GM18870 (cell line): ENCODE results near the gene CPLX4.
"Not testable (repeated sequence)": the region's sequence is repeated elsewhere in the genome, so short reads cannot be mapped to it uniquely, and the experiment has no call there.

Source experiments
- ATAC-seq: cut with Tn5 transposase; IDR thresholded peaks from one replicate; pipeline ENCODE4 v1.9.1; 2021; ENCODE audit warnings: moderate library complexity; ENCODE audit not compliant: unreplicated experiment

The CPLX4 gene

GRCh38 chr18:59271606-59272220, 46.7 kb downstream of the CPLX4 start:
- no peak for ATAC-seq

GRCh38 chr18:59270689-59271257, 47.7 kb downstream of the CPLX4 start:
- no peak for ATAC-seq

GRCh38 chr18:59269563-59270119, 48.8 kb downstream of the CPLX4 start:
- ATAC-seq: no peak

DNA sequence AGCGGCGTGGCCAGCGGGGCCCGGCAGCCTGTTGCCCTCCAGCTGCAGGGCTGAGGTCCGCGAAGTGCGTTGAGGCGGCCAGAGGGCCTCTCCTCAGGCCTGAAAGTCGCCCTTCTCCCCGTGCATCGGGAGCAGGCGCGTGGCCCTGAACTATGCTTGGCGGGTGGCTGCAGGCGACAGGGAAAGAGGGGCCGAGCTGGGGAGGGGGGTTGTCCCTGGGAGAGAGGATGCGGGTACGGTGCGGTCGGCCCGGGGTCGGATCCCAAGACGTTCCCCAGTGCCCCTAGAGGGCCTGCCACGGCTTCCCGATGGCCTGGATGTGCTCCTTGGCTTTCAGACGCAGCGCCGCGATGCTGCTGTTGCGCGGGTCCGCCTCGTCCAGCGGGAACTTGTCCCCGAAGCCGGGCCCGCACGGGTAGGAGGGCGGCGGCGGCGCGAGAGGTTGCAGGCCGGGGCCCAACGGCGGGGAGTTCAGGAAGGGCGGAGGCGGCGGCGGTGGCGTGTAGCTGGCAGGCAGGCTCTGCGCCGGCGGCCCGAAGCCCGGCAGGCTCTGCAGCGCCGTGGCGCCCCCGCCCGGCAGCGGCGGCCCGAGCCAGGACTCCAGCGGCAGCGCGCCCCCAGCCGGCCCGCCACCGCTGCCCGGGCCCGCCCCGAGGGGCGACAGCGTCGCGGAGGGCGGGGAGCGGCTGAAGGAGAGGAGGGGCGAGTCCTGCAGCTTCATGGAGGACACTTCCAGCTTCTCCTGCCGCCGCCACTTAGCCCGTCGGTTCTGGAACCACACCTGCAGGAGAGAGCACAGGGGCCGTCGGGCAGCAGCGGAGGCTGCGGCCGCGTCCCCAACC, 49.5 kb downstream of the CPLX4 start:
- no peak for ATAC-seq

- ATAC-seq: no peak
Observed at GRCh38 chr18:59268127-59268720, 50.2 kb downstream of the CPLX4 start.

GRCh38 chr18:59267503-59268126, 50.8 kb downstream of the CPLX4 start:
- ATAC-seq: no peak

GRCh38 chr18:59266886-59267502, 51.5 kb downstream of the CPLX4 start:
- ATAC-seq: no peak

DNA sequence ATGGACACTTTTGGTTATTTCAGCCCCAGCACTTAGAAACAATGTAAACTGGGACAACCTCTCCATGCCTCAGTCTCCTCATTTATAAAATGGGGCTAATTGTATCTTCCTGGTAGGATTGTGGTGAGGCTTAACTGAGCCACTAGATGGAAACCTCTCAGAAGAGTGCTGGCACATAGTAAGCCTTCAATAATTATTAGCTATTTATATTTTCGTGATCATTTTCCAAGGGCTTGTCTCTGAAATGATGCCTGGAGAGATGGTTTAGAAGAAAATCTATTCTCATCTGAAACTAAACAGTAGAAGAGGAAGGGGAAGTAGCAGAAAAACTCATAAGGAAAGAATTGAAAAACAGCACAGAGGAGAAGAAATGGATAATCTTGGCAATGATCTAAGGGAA, 52.0 kb downstream of the CPLX4 start:
- ATAC-seq: no peak

- ATAC-seq: no peak
Observed at GRCh38 chr18:59265974-59266369, 52.5 kb downstream of the CPLX4 start.

- no peak for ATAC-seq
Observed at GRCh38 chr18:59265246-59265973, 53.0 kb downstream of the CPLX4 start.

DNA sequence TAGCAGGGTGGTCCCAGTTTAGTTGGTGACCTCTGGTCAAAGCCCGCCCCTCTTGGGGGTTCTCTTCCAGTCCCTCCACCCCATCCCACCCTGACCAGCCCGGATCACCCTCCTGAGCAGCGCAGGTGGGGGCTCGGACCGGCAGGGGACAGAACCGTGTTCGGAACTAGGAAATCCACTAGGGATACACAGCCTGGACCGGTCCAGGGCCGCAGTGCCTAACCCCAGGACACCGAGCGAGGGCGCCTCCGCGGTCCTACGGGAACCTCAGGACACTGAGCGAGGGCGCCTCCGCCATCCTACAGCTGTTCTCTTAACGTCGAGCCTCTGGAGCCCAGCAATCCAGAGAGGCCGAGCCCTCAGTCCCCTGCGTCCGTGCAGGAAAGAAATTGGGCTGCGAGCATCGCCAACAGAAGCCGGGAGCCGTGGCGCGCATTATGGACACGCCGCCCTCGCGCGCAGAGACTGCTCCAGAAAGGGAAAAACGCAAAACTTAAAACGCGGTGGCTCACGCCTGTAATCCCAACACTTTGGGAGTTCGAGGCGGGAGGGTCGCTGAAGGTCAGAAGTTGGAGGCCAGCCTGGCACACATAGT, 53.7 kb downstream of the CPLX4 start:
- no peak for ATAC-seq

GRCh38 chr18:59264121-59264571, 54.3 kb downstream of the CPLX4 start:
- ATAC-seq: no peak

DNA sequence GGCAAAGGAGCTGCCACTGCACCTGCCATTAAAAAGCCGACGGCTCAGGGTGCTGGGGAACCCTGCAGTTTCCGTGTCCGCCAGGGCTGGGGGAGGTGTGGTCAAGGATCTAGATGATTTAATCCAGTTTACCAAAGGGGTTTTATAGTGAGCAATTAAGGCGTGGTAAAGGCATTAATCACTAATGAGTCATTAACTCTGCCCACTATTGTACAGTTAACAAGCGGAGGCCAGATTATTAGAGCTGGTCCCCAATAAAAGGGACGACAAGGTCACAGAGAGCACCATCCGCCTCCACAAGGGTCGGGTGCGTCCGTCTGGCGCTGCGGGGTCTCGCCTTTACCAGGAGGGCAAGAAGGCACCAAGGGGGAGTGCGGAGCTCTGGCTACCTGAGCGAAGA, 54.8 kb downstream of the CPLX4 start:
- no peak for ATAC-seq

- ATAC-seq: not testable (repeated sequence)
Observed at GRCh38 chr18:59262243-59262642, 56.2 kb downstream of the CPLX4 start.

DNA sequence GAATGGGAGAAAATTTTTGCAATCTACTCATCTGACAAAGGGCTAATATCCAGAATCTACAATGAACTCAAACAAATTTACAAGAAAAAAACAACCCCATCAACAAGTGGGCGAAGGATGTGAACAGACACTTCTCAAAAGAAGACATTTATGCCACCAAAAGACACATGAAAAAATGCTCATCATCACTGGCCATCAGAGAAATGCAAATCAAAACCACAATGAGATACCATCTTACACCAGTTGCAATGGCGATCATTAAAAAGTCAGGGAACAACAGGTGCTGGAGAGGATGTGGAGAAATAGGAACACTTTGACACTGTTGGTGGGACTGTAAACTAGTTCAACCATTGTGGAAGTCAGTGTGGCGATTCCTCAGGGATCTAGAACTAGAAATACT, 56.6 kb downstream of the CPLX4 start:
- not testable (repeated sequence) for ATAC-seq

DNA sequence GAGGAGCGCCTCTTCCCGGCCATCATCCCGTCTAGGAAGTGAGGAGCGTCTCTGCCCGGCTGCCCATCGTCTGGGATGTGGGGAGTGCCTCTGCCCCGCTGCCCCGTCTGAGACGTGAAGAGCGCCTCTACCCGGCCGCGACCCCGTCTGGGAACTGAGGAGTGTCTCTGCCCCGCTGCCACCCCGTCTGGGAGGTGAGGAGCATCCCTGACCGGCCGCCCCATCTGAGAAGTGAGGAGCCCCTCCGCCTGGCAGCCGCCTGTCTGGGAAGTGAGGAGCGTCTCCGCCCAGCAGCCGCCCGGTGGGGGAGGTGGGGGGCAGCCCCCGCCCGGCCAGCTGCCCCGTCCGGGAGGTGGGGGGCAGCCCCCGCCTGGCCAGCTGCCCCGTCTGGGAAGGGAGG, 63.0 kb downstream of the CPLX4 start:
- not testable (repeated sequence) for ATAC-seq

DNA sequence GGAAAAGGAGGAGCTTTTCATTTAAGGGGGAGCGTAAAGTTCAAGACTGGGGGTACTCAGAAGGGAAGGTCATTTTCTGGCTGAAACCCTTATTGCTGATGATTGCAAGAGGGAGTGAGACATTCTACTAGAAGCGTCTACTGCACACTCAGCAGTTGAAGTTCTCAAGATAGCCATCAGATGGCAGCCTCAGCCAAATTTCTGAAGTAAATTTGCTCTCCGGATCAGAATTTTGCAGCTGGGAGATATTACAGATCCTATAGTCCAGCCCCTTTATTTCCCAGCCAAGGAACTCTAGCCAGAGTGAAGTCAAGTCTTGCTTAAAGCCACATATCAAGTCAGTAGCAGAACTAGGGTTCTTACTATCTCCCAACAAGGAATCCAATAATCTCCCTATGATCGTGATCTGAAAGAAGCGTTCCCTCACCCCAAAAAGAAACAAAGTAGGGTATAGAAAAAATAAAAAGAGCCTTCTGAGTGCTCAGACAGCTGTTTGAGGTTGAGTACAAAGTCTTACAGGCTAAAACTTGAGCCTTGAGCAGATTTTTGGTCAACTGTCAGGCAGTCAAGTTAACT, 69.2 kb downstream of the CPLX4 start:
- no peak for ATAC-seq

- ATAC-seq: no peak
Observed at GRCh38 chr18:59246796-59247195, 71.7 kb downstream of the CPLX4 start.
